Activated CD4-positive, alpha-beta T cell treated with anti-CD3 and anti-CD28 coated beads for 48 hours (primary cell): ENCODE results near the gene ATAD2B.
"Not testable (repeated sequence)": the region's sequence is repeated elsewhere in the genome, so short reads cannot be mapped to it uniquely, and the experiment has no call there.

Experiments
- DNase-seq: peaks from one replicate; pipeline ENCODE4 v3.0.0-alpha.2; 2020

Gene ATAD2B

DNA sequence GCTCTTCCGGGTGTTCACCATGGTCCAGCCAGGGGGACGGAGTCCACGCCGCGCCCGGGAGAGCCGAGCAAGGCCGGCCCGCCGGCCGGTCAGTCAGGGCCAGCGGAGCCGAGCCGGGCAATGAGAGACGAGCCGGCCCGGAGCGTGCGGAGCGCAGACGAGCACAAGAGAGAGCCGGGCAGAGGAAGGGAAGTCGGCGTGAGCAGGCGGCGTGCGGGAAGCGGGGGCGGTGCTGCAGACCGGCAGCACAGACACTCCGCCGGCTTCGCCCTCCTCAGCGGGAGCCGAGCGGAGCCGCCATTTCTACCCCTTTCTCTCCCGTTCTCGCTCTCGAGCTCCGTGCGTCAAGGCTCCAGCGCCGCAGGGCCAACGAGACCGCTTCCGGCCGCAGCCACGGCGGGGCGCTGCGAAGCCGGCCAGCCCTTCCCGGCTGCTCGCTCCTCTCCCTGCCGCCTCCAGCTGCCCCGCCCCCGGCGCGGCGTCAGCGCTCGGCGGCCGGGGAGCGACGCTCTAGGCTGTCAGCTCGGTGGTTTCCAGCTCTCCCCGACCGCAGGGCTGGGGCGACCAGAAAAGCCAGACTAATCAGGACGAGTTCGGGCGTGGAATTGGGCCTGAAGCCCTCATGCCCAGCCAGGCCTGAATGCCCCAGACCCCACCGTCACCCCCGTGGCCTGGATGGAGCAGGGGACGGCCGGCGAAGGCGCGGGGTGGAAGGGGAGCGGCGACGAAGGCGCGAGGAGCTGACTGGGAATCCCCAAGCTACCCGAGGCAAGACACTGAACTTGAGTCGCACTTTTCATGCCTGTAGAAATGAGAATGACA is at the start of gene ATAD2B:
ATAD2B (minus strand) TSS at position 374 of the 822 bp plus-strand sequence; CDS start at position 21, 353 bp downstream.
- peak; percentile 95 for DNase-seq

DNA sequence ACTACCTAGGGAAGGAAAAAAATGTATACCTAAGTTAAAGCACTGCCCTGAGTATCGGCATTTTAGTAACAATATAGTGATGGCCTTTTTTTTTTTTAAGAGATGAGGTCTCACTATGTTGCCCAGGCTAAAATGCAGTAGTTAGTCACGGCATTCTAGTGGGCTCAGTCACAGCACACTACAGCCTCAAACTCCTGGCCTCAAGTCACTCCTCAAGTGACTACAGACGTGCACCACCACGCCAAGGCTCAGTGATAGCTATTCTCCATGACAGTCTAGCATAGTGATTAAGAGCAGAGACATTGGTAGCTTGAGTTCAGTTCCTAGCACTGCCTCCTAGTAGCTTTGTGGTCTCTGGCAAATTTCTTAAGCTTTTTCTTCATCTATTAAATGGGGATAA is 40.9 kb upstream of the ATAD2B start:
- no peak for DNase-seq

DNA sequence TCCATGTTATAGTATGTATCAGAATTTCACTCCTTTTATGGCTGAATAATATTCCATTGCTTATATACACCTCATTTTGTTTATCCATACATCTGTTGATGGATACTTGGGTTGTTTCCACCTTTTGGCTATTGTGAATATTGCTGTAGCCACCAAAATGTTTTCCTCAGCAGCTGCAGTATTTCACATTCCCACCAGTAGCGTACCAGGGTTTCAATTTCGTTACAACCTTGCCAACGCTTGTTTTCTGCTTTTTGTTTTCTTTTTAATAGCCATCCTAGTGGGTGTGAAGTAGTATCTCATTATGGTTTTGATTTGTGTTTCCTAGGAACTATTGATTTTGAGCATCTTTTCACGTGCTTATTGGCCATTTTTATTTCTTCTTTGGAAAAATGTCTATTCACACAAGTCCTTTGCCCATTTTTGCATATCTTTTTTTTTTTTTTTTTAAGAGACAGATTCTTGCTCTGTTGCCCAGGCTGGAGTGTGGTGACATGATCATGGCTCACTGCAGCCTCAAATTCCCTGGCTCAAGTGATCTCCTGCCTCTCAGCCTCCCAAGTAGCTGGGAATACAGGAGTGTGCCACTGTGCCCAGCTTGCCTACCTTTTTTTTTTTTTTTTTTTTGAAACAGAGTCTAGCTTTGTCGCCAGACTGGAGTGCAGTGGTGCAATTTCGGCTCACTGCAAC is 27.5 kb upstream of the ATAD2B start:
- DNase-seq = no peak

DNA sequence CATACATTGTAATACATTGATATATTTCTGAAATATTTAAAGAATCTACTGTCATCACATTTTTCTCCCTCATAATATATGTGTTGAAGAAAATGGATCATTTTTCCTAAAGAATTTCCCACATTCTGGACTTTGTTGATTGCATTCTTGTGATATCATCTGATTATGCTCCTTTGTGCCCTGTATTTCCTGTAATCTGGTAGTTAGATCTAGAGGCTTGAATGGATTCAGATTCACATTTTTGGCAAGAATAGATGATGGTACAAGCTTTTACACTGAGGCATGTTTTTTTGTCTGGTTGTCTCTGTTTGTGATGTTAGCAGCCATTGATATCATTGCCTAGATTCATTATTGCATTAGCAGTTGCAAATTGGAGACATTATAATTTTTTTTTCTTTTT is 26.7 kb upstream of the ATAD2B start:
- no peak for DNase-seq

DNA sequence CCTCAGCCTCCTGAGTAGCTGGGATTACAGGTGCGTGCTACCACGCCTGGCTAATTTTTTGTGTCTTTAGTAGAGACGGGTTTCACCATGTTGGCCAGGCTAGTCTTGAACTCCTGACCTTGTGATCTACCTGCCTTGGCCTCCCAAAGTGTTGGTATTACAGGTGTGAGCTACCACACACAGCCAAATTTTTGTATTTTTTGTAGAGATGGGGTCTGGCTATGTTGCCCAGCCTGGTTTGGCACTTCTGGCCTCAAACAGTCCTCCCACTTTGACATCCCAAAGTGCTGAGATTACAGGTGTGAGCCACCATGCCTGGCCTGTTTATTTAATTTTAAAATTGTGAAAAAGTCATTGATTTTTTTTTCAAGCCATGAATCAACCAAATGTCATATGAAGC is 25.6 kb upstream of the ATAD2B start:
- not testable (repeated sequence) for DNase-seq

DNA sequence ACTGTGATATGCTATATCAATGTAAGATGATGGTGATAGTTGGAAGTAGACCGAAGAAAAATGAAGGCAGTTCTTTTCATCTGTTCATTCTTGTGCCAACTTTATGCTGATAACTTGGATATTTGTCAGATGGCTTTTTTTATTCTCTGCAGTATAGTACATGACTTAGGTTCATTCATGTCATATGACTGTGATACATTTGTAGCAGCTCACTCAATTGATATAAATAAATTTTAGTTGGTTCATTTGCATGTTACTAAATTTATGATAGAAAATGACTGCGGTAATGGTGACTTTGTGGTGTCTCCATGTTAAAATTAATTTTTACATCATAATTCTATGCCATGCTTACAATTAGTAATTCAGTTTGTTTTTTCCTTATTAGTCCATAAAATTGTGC is 20.4 kb upstream of the ATAD2B start:
- DNase-seq = no peak

DNA sequence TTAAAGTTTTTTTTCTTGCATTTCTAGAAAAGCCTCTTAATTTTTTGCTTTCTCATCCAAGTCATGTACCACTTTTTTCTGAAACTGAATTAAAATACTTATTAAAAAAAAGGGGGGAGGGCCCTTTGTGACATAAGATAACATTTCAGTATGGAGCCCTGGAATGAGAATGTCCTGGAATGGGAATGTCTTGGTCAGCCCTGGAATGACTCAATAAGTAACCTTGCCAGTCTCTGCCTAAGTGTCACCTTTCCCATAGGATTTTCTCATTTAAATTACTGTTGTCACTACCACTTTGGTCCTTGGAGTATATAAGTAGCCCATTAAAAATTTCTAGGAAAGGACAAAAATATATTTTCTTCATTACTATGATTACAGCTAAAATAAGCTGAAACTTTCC is 18.1 kb upstream of the ATAD2B start:
- DNase-seq = no peak

DNA sequence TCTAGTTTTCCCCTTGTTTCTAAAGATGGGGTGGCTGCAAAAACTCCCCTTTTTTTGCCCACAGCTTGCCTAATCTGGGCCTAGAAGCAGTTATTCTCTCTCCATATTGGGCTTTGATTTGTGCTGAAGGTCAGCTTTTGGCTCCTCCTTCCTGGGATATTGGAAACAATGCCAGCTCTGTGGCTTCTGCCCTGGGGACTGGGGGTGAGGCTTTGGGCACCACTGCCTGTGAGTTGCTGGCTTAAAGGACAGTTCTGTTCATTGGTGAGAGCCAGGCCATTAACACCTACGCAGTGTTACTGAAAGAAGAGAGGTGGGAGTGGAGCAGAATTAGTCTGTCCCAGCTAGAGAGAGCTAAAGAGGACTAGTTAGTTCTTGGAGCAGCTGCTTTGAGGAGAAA is 17.6 kb upstream of the ATAD2B start:
- no peak for DNase-seq

DNA sequence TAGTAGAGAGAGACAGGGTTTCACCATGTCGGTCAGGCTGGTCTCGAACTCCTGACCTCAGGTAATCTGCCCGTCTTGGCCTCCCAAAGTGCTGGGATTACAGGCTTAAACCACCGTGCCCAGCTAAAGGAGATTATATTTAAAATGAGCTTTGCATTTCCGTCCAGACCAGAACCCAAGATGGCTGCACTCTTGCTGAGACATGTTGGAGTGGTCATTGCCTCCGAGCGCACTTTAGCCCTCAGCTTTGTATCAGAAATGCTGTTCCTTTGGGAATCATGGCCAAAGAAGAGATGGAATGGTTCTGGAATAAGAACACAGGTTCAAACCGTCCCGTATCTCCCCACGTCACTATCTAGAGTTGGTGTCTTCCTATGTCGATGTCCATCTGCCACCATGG is 16.7 kb upstream of the ATAD2B start:
- DNase-seq = no peak

DNA sequence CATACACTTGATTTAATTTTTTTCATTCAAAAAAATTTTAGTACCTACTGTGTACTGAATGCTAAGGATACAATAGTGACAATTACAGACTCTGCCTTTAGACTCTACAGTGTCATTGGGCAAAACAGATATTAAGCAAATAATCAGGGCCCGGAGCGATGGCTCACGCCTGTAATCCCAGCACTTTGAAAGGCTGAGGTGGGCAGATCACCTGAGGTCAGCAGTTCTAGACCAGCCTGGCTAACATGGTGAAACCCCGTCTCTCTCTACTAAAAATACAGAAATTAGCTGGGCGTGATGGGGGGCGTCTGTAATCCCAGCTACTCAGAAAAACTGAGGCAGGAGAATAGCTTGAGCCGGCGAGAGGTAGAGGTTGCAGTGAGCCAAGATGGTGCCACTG is 14.7 kb upstream of the ATAD2B start:
- DNase-seq = no peak

DNA sequence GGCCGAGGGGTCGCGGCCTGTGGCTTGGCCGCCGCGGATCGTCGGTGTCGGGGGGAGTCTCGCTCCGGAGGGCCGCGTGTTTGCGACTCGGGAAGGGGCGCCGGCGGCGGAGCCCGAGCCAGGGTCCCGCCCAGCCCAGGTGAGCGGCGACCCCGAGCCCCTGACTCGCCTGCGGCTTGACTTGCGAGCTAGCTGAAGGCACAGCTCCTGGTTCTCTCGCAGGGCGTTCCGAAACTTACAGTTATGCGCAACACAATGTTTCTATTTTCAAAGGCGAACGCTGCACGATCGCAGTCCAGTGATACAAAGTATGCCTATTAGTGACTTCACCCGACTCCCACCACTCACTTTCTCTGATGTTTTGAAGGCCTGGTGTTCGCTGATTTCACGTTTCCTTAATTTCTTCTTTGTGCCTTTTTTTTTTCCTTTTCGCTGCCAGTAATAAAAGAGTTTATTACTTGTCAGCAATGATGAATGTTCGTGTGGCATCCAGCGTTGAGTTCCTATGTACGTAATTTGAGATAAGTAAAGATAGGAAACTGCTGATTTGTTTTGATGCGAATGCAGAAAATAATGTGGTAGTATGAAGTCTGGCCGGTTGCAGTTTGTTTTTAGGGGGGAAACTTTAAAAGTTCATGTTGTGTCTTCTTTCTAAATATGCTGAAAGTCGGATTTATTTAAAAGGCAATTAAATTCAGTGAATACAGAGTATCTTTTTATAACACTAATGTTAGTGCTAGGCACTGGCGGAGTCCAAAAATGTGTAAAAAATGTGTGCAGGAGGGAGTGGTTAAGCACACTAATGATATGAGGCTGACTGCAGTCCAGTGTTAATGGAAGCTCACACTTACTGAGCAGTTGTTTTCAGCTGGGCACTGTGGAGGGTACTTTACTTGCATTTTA is 14.0 kb upstream of the ATAD2B start:
- DNase-seq = peak; percentile 59

DNA sequence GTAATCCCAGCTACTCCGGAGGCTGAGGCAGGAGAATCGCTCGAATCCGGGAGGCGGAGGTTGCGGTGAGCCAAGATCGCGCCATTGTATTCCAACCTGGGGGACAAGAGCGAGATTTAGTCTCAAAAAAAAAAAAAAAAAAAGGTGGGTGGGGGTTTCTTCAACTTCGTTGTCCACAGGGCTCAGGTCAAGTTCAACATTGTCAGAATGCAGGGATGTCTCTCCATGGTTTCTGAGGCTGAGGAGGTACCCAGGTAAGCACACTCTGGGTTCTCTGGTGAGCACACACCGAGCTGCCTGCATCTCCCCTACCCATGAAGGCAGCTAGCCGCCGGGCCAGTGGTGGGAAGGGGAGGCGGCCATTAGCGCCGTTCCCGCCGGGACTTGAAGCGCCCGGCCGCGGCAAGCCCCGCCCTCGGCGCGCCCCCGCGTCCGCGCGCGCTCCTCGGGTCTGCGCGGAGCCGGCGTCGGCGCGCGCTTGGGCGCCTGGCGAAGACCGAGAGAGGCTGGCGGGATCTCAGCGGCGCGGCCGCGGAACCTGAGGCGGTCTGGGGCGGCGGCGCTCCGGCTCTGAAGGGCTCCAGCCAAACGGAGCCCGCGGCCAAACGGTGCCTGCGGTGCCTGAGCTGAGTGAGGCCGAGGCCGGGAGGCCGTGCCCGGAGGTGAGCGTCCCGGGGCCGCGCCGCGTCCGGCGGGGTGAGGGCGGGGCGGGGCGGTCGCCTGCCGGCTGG is 13.2 kb upstream of the ATAD2B start, which contains the start of gene UBXN2A:
UBXN2A (plus strand) TSS at position 477 of the 731 bp plus-strand sequence. CDS start 17,852 bp downstream, outside the sequence.
- DNase-seq = peak; percentile 79

DNA sequence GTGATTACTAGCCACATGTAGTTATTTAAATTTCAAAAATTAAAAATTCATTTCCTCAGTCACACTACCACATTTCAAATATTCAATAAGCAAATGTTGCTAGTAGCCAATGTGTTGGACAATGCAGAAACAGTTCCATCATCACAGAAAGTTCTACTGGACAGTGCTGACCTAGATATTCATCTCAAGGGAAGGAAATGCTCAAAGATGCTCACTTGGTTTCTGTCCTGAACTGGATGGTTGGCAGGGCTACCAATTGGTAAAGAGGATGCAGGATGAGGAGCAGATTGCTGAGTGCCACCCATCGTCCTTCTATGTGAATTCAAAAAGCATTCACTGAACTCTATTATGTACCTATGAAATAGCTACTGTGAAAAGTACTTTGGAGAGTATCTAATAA is 7.3 kb upstream of the ATAD2B start:
- DNase-seq = no peak

DNA sequence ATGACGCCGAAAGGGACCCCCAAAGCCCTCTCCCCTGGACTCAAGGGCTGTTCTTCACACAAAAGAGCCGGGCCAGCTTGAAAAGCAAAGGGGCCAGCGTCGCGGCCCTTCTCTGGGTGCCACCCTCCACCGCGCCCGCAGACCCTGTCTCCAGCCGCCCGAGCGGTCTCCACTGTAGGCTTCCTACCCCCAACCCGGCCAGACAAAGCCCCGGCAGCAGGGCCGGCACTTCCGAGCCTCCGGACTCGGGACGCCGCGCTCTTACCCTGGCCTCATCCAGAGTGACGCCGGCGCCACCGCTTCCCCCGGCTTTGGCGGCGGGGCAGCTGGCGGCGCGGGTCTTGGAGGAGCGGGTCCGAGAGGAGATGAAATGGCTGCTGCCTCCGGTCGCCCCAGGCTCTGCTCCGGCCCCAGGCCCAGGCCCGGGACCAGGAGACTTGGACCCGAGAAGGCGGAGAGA is 603 bp downstream of the ATAD2B start:
- peak; percentile 51 for DNase-seq

DNA sequence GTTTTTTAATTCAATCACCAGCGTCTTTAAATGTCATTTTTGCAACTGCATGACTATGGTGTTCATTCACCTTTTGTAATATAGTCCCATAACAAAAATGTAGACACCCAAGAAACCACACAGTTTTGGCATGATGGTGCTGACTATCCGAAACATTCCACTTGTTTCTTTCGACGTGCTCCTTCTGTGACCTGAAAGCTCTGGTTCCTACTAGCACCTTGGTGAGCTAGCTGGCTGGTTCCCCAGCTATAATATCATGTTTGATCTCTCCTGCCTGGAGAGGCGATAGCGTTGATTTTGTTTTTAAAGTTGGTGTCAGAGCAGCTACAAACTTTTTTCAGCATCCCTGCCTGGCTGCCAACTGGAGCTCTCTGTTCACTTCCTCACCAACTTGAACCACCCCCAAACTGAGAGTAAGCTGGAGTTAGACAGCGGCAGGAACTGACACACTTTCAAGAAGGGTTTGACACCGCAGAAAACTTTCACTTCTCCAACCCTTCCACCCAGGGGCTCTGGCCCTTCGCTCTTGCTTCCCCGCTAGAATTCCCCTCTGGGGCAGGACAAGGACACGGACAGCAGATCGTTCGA is 1.1 kb downstream of the ATAD2B start:
- DNase-seq = peak; percentile 70

DNA sequence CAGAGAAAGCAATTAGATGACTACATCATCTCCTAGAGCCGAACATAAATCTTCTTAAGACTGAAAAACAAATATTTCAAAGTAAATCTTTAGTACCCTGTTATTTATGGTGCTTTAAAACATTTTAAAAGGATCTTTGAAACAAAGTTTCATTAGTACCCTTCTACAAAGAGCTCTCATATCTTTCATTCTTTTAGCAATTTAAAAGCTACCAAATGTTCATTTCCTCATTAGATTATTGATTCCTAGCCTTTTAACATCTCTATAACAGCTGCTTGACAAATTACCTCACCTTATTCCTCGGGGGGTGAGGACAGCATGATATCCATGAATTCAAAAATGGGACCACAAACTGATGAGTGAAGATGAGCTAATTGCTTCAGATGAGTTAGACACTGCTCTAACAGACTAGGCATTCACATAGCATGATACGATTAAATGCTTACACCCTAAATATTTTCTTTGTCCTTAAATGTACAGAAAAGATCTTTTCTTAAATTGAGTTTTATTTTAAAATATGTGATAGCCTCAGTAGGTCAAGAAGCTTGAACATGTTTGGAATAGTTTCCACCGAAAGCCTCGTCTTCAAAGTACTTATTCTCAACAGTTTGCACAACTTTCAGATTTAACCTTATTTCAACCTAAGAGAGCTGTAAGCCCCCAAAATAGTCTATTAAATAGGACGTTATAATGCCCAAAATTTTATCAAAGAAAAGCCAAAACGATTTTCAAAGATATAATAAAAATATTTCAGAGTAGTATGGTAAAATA is 2.1 kb downstream of the ATAD2B start:
- DNase-seq = no peak

DNA sequence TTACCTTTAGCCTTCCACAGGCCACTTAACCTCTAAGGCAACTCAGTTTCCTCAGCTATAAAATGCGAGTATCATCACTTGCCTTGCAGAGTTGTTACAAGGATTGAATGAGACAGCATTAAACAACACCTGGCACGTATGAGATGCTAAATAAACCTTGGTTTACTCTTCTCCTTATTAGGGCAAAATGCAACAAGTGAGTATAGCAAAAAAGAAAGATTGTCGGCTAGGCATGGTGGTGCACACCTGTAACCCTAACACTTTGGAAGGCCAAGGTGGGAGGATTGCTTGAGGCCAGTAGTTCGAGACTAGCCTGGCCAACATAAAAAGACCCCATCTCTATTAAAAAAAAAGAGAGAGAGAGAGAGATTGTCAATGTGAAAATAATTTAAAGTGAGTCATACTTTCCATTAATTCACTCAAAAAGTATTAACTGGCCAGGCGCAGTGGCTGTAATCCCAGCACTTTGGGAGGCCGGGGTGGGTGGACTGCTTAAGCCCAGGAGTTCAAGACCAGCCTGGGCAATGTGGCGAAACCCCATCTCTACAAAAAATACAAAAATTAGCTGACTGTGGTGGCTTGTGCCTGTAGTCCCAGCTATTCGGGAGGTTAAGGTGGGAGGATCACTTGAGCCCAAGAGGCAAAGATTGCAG is 8.0 kb downstream of the ATAD2B start:
- DNase-seq = no peak

DNA sequence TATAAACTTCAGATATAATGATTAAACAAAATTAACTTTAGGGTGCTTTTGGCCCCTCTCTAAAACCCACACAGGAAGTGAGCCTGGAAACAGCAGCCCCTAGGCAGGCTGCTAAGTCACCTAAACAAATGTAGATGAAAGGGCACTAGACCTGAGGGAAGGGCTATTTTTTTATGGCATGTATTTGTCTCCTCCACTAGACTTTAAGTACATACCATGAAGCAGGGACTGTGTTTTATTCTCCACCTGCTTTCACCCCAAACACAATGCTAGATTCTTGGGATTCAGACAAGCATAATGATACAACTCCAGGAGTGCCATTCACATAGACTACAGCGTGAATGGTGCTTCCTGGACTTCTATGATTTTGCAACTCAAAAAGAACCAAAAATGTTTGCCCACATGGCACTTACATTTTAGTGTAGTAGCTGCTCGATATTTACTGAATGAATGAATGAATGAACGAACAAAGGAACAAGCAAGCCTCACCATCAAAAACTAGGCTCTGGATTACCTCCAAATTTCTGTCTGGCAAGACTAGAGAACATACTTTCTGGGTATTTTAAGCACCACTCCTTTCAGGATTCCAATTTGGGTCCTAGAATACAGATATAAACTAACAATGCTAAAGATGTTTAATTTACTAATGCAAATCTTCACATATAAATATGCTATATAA is 10.1 kb downstream of the ATAD2B start:
- no peak for DNase-seq

DNA sequence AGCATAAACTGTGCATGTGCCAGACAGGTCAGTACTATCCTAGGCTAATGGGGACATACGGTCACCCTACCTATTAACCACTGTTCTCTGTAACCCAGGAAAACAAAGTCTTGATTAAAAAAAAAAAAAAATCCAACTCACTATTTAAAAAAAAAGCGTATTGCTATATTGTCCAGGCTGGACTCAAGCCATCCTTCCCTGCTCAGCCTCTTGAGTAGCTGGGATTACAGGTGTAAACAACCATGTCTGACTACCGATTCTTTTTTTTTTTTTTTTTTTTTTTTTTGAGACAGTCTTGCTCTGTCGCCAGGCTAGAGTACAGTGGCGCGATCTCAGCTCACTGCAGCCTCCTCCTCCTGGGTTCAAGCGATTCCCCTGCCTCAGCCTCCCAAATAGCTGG is 11.6 kb downstream of the ATAD2B start:
- DNase-seq = no peak

DNA sequence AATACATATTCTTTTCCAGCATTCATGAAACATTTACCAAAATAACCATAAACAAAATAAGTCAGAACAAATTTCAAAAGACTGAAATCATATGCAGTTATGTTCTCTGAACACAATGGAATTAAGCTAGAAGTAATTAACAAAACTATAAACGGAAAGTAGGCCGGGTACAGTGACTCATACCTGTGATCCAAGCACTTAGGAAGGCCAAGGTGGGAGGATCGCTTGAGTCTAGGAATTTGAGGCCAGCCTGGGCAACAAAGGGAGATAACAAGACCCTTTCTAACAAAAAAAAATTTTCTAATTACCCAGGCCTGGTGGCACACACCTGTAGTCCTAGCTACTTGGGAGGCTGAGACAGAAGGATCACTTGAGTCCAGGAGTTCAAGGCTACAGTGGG is 14.9 kb downstream of the ATAD2B start:
- DNase-seq = no peak
